HG03457 (cell line): ENCODE data around the gene CPNE5.

Experiments
- ATAC-seq: cut with Tn5 transposase; IDR thresholded peaks from one replicate; pipeline ENCODE4 v1.9.1; 2021; ENCODE audit warnings: moderate number of reproducible peaks; ENCODE audit not compliant: unreplicated experiment

The CPNE5 gene

DNA sequence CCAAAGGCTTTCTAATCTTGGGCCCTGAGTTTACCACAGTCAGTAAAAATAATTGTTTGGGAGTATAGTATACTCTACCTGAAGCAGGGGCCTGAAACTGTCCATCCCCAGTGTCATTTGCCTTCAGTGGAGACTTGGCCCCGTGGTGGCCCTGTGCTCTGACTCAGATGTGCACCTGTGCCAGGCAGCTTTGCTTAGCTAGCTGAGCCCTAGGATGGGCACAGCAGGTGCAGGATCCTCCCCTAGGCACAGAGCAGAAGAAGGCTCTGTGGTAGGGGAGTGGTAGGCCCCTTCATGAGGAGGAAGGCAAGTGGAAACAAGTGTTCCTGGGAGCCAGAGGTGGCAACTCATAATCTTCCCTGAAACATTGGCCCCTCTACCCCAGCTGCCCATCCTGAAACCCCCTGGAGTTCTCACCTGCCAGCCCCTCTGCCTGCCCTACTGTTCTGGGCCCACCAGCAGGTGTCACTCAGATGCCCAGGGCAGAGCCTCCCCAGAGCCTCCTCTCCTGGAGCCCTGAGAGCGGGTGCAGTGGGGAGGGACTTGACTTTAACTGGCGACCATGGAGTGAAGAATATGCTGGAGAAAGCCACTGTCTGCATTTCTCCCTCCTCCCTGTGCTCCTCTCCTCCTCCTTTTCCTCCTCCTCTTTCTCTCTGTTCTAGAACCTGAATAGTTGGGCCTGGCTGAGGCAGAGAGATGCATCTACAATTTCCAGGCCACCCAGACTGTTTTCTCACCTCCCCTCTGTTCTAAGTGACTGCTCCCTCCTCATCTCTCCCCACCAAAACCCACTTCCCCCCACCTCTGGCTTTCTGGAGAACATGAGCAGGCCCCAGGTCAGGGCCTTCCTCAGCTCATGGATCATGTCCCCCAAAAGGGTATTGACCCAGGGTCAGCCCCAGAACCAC lies 2.9 kb downstream of the CPNE5 start:
- no peak for ATAC-seq

DNA sequence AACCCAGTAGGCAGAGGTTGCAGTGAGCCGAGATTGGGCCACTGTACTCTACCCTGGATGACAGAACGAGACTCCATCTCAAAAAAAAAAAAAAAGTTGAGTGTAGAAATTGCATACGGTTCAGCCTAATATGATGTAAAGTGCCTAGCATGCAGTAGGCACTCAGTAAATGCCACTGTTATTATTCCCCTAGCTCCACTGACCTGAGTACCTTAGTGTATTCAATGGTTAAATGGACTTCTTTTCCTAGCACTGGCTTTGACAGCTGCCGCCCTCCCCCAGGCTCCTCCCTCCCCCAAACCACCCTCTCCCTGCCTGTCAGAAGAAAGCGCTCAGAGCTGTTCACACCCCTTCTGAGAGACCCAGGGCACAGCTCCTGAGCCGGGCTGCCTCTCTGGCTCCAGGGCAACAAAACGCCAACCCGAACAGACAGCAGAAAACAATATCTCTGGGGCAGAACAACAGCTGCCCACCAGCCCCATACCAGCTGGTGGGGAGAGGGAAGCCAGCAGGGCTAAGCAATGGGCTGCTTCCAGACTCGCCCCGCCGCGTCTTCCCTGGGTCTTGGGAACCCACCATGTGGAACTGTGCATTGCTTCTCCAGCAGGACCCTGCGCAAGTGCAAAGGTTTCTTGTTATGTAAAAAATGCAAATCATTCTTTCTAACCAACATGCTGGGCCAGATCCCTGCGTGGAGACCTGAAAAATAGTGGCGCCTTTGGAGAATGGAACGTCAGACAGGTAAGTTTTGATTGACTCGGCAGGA lies 4.5 kb downstream of the CPNE5 start:
- no peak for ATAC-seq

DNA sequence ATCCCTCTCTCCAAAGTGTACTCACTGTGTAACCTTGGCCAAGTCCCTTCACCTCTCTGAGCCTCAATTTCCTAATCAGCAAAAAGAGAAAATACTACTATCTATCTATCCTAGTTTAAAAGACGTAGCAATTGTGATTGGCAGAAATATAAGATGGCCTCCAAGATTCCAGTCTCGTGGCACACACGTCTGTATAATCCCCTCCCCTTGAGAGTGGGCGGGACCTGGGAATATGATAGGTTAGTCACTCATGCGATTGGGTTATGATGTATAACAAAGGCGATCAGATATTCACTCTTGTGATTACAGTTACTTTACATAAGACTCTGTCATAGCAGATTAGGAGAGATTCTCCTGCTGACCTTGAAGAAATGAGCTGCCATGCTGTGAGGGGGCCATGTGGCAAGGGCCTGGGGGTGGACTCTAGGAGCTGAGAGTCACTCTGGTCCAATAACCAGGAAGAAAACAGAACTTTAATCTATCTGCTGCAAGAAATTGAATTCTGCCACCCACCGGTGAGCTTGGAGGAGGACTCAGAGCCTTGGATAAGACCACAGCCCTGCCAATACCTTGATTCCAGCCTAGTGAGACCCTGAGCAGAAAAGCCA lies 6.0 kb downstream of the CPNE5 start:
- ATAC-seq, result no peak

DNA sequence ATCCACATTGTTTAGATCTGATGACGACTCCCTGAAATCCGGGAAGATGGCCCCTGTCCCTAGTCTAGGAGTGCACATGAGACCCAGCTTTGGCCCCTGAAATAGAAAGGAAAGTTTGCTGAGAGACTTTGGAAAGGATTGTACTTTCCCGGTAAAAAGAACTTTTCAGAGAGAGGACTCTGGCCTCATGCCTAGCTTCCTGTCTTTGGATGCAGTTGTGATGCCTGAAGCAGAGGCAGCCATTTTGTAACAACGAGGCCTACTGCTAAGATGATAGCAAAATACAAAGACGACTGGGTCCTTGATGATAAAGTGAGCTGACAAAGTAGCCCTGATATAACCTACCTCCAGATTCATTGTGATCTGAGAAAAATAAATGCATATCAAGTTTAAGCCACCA lies 6.9 kb downstream of the CPNE5 start:
- ATAC-seq, result no peak

DNA sequence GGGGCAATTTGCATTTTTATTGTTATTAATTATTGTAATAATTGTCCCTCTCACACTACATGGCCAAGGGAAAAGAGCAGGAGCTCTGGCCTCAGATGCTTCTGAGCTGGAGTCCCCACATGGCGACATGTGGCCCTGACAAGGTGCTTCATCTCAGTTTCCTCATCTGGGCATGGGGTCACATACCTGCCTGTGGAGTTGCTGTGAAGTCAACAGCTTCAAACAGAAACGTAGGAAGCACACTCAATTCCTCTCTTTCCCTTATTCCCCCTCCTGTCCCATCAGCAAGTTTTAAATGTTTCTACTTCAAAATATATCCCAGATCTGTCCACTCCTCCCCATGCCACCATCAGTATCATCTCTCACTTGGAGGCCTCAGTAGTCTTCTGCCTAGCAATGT lies 8.7 kb downstream of the CPNE5 start:
- ATAC-seq, result no peak

DNA sequence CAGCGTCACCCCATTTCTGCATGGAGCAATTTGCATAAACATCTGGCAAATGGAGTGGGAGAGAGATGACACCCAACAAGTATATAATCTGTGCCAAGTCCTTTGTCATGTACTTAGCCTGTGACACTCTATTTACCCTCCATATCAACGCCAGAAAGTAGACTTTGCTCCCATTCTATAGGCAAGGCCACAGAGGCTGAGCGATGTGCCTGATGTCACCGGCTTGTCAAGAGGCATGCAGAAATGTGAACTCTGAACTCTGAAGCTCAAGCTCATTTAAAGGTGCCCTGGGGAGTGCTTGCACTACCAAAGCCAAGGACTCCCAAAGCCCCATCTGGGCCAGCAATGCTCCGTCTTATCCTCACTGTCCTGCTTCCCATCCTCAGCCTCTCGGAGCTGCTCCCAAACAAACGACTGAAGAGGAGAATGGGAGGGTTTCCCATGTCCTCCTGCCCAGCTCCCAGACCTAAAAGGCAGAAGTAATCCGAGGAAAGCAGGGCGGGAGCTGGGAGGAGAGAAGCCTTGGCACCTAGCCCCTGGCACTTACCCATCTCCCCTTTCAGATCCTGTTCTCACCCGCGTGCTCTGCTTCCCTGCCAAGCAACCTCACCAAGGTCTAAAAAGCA lies 9.2 kb downstream of the CPNE5 start:
- no peak for ATAC-seq

DNA sequence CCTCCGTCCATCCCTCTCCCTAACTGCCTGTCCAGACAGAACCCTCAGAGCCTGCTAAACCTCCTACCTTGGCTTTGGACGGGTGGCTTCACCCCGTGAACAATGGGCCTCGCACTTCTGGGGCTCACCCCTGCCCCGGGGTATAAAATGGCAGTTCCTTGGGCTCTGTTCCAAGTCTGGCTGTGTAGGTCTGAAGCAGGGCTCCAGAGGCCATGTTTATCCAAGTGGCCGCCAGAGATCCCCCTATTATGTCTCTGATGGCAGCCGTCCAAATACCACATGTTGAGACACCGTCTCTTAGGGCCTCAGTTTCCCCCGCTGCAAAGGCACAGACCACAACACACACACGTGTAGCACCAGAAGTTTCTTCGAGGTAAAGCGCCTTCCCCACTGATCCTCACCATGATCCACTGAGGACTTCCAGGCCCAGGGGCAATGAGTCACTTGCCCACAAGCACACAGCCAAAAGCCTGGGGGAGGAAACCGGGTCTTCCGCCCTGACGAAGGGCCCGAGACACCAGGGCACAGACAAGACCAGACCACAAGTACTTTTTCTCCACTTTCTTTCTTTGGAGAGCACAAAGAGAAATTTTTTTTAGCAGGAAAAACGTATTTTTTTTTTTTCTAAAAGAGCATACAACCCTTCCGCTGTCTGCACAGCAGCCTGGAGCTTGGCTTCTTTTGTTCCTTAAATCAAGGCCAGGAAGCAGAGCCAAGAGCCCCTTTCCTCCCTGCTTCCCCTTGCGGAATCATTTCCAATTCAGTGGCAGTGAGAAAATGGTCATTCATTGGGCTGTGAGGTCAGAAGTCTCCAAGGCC lies 11.8 kb downstream of the CPNE5 start:
- ATAC-seq, result no peak

DNA sequence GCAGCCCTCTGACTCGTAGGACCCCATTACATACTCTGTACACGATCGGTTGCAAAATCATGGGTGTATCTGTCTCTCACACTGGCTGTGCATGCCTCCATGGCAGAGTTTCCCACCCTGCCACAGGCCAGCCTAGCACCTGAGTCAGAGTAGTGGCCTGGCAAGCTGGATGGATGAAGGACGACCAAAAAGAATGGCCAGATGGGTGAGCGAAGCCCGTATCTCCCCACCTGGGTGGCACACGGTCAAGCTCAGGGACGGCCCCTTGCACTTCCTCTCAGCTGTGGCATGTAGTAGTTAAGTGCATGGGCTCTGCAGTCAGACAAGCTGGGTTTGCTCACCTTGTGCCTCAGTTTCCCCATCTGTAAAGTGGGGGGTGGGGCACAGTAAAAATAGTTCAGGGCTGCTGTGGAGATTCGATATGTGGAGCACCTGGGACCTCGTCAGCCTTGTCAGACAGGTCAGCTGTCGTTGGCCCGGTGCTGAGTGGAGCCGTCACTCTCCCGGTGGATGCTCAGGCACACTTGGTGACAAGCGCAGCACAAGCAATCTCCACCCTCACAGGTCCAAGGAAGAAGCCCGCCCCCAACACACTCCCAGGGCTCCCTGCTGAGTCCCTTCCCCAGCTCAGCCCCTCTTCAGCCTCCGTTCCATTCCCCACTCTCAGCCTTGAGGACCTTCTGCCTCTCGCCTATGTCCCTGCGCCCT lies 12.6 kb downstream of the CPNE5 start:
- ATAC-seq, result no peak

DNA sequence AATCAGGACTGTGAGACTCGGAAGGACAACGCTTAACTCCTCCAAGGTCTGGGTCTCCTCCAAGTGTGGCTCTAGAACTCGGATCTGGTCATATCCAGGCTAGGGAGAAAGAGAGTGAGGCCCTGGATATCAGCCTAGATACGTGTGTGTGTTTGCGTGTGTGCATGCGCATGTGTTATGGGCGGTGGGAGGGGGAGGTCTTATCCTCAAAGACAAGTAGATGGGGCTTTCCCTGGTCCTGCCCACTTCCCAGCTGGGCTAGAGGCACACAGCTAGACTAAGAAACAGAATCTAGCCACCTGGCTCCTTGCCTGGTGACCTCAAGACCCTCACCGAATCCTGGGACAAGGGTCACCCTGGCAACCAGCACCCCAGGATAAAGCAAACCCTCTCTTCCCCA lies 13.2 kb downstream of the CPNE5 start:
- no peak for ATAC-seq

DNA sequence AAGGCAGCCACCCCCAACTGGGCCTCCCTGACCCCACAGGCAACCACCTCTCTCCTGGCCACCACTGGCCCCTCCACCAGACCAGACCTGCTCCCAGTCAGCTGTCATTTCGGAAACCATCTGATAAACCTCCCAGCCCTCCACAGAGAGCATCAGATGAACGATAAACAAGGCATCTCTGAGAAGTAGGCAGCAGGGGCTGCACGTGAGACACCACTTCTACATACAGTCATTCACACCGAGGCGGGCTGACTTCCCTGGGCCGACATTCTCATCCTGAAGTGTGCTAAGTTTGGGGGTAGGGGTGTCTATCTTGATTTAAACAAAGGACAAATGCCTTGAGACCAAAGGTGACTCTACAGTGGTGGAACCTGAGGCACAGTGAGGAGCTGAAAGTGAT lies 13.8 kb downstream of the CPNE5 start:
- ATAC-seq, result no peak

DNA sequence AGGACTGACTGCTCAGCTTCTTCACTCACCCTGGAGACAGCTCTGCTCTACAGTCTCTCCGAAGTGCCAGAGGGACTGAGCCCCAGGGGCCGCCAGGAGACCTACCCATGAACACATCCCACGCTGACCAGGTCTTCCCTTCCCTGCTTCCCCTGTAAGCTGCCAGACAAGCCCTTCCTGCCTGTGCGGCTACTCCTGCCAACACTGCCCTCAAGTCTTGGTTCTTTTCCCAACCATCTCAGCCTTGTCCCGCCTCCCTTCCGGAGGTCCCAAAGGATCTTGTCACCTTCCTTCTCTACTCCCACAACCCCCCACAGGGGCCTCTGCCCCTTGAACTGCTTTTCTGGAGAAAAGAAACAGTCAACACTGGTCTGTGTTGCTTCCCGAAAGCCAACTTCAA lies 15.0 kb downstream of the CPNE5 start:
- ATAC-seq, result no peak

DNA sequence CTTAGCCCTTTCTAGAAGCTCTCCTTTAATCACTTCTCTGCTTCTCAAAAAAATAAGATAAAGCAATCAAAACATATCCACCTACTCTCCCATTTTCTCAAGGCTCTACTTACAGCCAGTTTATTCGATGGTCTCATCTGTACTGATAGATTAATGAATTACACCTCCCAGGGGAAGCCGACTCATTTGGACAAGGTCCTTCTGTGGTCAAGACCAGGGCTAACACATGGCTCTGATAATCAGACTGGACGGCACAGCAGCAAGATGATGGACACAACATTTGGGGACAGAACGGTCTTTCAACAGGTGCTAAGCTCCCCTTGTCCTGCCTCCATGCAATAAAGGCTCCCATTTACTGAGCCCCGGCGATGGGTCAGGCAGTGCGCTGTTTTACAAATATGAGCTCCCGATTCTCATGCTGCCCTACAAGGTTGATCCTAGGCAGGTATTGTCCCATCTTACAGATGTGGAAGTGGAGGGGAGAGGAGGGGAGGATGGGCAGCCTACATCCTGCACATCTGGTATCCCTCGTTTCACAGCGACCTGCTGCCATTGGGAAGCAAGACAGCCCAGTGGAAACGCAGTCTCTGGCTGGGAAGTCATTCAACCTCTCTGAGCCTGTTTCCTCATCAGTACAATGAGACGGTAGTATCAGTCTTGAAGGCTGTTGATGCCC lies 15.7 kb downstream of the CPNE5 start:
- no peak for ATAC-seq

DNA sequence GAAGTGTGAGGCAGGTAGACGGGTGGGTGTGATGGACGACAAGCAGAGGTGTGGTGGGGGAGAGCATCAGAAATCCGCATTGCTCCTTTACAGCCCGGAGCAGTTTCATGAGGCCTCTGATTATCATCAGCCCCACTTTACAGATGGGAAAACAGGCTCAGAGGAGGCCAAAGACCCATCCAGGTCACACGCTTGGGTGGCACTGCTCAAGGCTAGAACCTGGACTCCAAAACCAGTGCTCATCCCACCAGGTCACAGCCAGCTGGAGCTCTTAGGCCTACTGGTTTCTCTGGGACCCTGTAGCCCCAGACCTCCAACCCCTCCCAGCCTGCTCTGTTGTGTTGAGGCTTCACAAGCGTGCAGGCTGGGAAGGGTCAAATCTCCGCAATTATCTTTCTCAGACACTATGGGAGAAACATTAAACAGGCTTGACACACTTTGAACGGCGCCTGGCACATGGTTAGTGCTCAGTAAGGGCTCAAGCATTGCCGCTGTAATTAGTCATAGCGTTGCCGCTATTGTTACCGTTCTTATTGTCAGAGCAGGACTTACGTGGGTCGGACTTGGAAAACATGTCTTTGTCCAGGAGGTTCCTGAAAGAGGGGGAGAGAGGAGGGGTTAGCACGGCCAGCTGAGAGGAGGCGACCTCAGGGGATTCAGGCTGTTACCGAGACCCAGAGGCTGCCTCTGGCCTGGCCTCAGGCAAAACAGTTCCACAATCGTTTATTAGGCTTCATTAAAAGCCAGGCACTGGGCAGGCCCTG lies 16.6 kb downstream of the CPNE5 start:
- no peak for ATAC-seq

DNA sequence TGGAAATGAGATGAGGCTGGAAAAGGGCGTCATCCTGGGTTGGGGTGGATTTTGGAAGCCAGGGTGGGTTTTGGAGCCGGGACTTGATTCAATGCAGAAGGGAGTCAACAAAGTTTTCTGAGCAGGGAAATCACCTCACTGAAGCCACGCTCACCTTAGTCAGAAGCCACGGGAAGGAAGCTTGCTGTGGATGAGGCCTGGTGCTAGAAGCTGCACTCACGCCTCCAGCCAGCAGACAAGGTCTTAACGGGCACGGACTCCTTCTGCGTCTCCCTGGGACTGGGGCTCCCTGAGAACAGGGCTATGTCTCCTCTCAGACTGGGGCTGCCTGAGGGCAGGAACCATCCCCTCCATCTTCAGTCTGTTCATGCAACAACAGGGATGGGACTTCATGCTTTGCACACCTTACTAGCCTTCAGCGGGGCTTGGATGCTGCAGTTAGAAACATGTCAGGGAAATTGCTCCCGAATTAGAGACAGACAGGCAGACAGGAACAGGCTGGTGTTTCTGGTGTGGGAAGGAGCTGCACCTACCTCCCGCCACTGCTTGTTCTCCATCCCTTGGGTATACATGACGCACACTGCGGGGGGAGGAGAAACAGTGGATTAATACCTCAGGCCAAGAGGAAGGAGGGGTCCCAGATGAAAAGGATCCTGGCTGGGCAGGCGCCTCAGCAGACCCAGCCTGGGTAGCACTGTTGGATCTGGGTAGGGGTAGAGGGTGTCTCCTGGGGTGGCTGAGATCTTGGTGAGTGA lies 17.5 kb downstream of the CPNE5 start:
- no peak for ATAC-seq

DNA sequence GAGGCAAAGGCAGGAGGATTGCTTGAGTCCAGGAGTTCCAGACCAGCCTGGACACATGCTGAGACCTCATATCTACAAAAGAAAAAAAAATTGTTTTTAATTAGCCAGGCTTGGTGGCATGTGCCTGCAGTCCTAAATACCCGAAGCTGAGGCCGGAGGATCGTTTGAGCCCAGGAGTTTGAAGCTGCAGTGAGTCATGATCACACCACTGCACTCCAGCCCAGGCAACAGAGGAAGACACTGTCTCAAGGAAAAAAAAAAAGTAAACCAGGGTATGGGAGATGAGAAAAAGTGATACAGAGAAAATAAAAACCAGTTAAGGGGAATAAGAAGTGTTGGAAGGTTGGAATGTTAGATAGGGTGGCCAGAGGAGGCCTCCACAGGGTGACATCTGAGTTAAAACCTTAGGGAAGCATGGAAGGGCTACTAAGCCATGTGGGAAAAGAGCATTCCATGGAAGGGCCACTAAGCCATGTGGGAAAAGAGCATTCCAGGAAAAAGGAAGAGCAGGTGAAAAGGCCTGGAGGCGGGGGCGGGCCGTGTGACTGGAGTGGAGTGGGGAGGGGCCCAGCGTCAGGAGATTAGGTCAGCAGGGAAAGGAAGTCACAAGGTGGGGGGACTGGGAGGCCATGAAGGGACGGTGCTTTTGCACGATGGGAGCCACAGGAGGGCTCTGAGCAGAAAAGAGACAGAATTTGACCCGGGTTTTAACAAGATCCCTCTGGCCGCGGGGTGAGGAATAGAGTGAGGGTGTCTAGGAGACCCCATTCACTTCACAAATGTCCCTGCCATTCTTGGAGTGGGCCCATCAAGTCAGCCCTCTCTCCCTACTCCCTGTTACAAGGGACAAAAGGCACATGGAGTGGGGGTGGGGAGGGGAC lies 18.3 kb downstream of the CPNE5 start:
- no peak for ATAC-seq

DNA sequence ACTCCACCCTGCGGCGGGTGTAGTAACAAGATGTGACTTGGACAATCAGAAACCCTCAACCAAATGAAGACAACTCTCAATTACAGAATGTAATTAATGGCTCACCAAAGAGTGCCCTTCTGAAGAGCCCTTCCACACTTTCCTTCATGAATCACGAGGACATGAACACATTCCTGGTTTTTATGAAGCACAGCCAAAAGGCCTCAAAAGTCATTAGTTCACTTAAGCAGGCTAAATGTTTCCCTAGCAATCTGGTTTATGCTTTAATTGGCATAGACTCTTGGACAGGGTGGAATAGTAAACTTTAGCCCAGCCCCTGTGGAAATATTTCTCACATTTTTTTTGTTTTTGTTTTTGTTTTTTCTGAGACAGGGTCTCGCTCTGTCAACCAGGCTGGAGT lies 20.5 kb downstream of the CPNE5 start:
- ATAC-seq, result no peak

DNA sequence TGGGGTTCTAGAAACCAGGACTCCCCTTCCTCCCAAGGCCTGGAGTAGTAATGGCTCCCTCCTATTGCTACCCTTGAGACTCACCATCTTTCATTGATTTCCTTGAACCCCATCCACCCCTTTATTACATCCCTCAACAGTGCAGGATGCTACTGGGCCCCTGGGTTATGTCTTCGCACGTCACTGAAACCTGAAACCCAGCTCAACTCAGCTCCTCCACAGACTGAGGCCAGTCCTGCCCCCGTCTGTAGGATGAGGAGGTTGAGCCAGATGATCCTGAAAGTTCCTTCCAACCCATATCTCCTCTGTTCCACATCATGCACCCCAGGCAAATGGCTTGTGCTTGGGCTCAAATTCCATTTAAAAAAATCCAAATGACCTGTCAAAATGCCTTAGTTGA lies 21.4 kb downstream of the CPNE5 start:
- no peak for ATAC-seq
